WTC11 (cell line): ENCODE measurements around the gene MAML3. TPM values are rescaled to one million over a fixed set of nuclear protein-coding genes. Genes with fewer than 3 reads are reported as not detected.

Experiments used
- ATAC-seq: fragments of 200-7000 bp; cut with Tn5 transposase; 2 replicates; pipeline ENCODE4 v1.10.0; 2021; ENCODE audit warnings: mild to moderate bottlenecking, moderate library complexity
- CTCF ChIA-PET: fragments of 300-600 bp; sonication (Branson Sonifier 250); formaldehyde crosslinking; loops from one replicate; lab custom pipeline; 2021; ENCODE audit warnings: antibody characterized with exemption; lab: Charles Lee
- POLR2A ChIA-PET: fragments of 350-600 bp; sonication (Branson Sonifier 250); formaldehyde crosslinking; loops from one replicate; lab custom pipeline; 2021; ENCODE audit warnings: antibody characterized with exemption; lab: Charles Lee
- DNase-seq: peaks from one replicate; pipeline ENCODE4 v3.0.0; 2021; ENCODE audit warnings: low spot score
- H3K27ac Mint-ChIP-seq: 2 replicates; pipeline ENCODE4 v1.8.0; 2021; ENCODE audit warnings: mixed read lengths
- H3K27me3 Mint-ChIP-seq: 2 replicates; pipeline ENCODE4 v1.8.0; 2021; ENCODE audit warnings: low read depth, mild to moderate bottlenecking, moderate library complexity, mixed read lengths
- H3K36me3 Mint-ChIP-seq: 2 replicates; pipeline ENCODE4 v1.8.0; 2021; ENCODE audit warnings: mixed read lengths
- H3K4me1 Mint-ChIP-seq: 2 replicates; pipeline ENCODE4 v1.8.0; 2022; ENCODE audit warnings: mixed read lengths
- H3K4me3 Mint-ChIP-seq: 2 replicates; pipeline ENCODE4 v1.8.0; 2021; ENCODE audit warnings: mild to moderate bottlenecking, moderate library complexity, mixed read lengths
- H3K9me3 Mint-ChIP-seq: 2 replicates; pipeline ENCODE4 v1.8.0; 2021; ENCODE audit warnings: mixed read lengths
- ATF1 ChIP-seq: sonication (generic); formaldehyde crosslinking; IDR thresholded peaks from 2 replicates; pipeline ENCODE4 v1.8.1; 2023; ENCODE audit warnings: mild to moderate bottlenecking, moderate library complexity, missing genetic modification reagents
- CBFB ChIP-seq: sonication (generic); formaldehyde crosslinking; IDR thresholded peaks from 2 replicates; pipeline ENCODE4 v1.8.1; 2022; ENCODE audit warnings: mild to moderate bottlenecking, low read depth, missing genetic modification reagents
- CREM ChIP-seq: sonication (generic); formaldehyde crosslinking; IDR thresholded peaks from 2 replicates; pipeline ENCODE4 v1.8.1; 2022; ENCODE audit warnings: mild to moderate bottlenecking, missing genetic modification reagents, moderate library complexity
- ESRRA ChIP-seq: sonication (generic); formaldehyde crosslinking; IDR thresholded peaks from 2 replicates; pipeline ENCODE4 v1.8.1; 2022; ENCODE audit warnings: mild to moderate bottlenecking, missing genetic modification reagents, borderline replicate concordance
- ETV6 ChIP-seq: sonication (generic); formaldehyde crosslinking; IDR thresholded peaks from 2 replicates; pipeline ENCODE4 v1.8.1; 2022; ENCODE audit warnings: mild to moderate bottlenecking, missing genetic modification reagents
- FOXJ3 ChIP-seq: sonication (generic); formaldehyde crosslinking; IDR thresholded peaks from 2 replicates; pipeline ENCODE4 v1.9.0; 2021; ENCODE audit warnings: missing genetic modification reagents, mild to moderate bottlenecking, borderline replicate concordance
- KAT7 ChIP-seq: sonication (generic); formaldehyde crosslinking; IDR thresholded peaks from 2 replicates; pipeline ENCODE4 v1.8.1; 2023; ENCODE audit warnings: missing genetic modification reagents, mild to moderate bottlenecking, borderline replicate concordance
- MYBL2 ChIP-seq: sonication (generic); formaldehyde crosslinking; IDR thresholded peaks from 2 replicates; pipeline ENCODE4 v1.8.1; 2023; ENCODE audit warnings: mild to moderate bottlenecking, moderate library complexity, missing genetic modification reagents
- NFATC4 ChIP-seq: fragments of 250-450 bp; sonication (Bioruptor Pico); IDR thresholded peaks from 2 replicates; pipeline ENCODE4 v1.9.0; 2021; ENCODE audit warnings: mild to moderate bottlenecking
- NR2C2 ChIP-seq: sonication (generic); formaldehyde crosslinking; IDR thresholded peaks from 2 replicates; pipeline ENCODE4 v1.8.0; 2022; ENCODE audit warnings: mild to moderate bottlenecking, missing genetic modification reagents
- TEAD1 ChIP-seq: sonication (generic); formaldehyde crosslinking; IDR thresholded peaks from 2 replicates; pipeline ENCODE4 v1.8.0; 2022; ENCODE audit warnings: mild to moderate bottlenecking, missing genetic modification reagents
- TEAD4 ChIP-seq: sonication (generic); formaldehyde crosslinking; IDR thresholded peaks from 2 replicates; pipeline ENCODE4 v1.8.0; 2022; ENCODE audit warnings: mild to moderate bottlenecking, missing genetic modification reagents
- ZNF138 ChIP-seq: sonication (generic); formaldehyde crosslinking; conservative IDR thresholded peaks from 2 replicates; pipeline ENCODE4 v1.8.1; 2022; ENCODE audit warnings: mild to moderate bottlenecking, moderate library complexity, missing genetic modification reagents
- ZNF232 ChIP-seq: sonication (generic); formaldehyde crosslinking; IDR thresholded peaks from 2 replicates; pipeline ENCODE4 v1.8.0; 2022; ENCODE audit warnings: mild to moderate bottlenecking, missing genetic modification reagents
- ZNF671 ChIP-seq: fragments of 250-450 bp; sonication (Bioruptor Pico); IDR thresholded peaks from 2 replicates; pipeline ENCODE4 v1.8.0; 2021; ENCODE audit warnings: mild to moderate bottlenecking
- total RNA-seq: library from RNA; stranded (reverse); gene quantifications from 3 replicates; pipeline ENCODE4 v1.2.3, GENCODE V29; 2021
- TF ChIP-seq, protein P1 (sequence below): sonication (generic); formaldehyde crosslinking; IDR thresholded peaks from 2 replicates; pipeline ENCODE4 v1.8.1; 2022; ENCODE audit warnings: low read depth, mild to moderate bottlenecking, moderate library complexity, missing genetic modification reagents, borderline replicate concordance
- TF ChIP-seq, protein P2 (sequence below): sonication (generic); formaldehyde crosslinking; IDR thresholded peaks from 2 replicates; pipeline ENCODE4 v1.8.0; 2022; ENCODE audit warnings: mild to moderate bottlenecking, missing genetic modification reagents
- TF ChIP-seq, protein P3 (sequence below): sonication (generic); formaldehyde crosslinking; IDR thresholded peaks from 2 replicates; pipeline ENCODE4 v1.8.1; 2023; ENCODE audit warnings: mild to moderate bottlenecking, missing genetic modification reagents
- TF ChIP-seq, protein P4 (sequence below): sonication (generic); formaldehyde crosslinking; IDR thresholded peaks from 2 replicates; pipeline ENCODE4 v1.8.0; 2022; ENCODE audit warnings: missing genetic modification reagents

Gene MAML3
- total RNA-seq, 1 experiment from 2014 or later = 7.4 TPM

DNA sequence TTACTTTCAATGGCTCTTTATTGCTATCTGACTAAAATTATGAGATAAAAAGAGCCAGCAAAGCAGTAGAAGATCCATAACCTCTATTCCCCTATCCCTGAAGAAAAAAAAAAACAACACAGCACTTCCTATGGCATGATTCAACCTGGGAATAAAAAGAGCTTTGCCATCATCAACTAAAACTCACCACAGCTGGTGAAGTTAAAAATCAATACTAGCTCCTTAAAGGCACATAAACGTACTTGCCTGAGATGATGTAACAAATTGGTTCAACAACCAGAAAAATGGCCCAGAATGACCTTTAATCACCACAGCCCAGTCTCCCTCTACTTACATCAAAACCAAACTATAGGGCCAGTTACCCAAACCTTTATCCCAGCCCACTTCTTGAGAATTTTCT, 153.8 kb downstream of the MAML3 start:
- Mint-ChIP-seq H3K27me3 (no peaks in the 10 kb centered on the region; the same call in 1 of the 2 replicates), H3K27ac (no peak overlapping the region), H3K9me3 (no peaks in the 10 kb centered on the region), H3K36me3 (no peaks in the 10 kb centered on the region), H3K4me1 (peaks cover 23% of the 10 kb centered on the region), H3K4me3 (no peak overlapping the region)
- ChIA-PET POLR2A (no interaction called here), CTCF (interaction anchor here (1.0 kb wide), 1 partner anchor 12 kb away, joined by 4 read pairs; no protein-coding TSS in a partner anchor)
- ATAC-seq = no peak
- DNase-seq = no peak
- TF ChIP-seq NFATC4 (CRISPR knock-in tag) = no peak
- no peak for TF ChIP-seq MYBL2 (CRISPR knock-in tag)
- TF ChIP-seq, protein P1, sequence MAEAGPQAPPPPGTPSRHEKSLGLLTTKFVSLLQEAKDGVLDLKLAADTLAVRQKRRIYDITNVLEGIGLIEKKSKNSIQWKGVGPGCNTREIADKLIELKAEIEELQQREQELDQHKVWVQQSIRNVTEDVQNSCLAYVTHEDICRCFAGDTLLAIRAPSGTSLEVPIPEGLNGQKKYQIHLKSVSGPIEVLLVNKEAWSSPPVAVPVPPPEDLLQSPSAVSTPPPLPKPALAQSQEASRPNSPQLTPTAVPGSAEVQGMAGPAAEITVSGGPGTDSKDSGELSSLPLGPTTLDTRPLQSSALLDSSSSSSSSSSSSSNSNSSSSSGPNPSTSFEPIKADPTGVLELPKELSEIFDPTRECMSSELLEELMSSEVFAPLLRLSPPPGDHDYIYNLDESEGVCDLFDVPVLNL (CRISPR knock-in tag) = no peak
- TF ChIP-seq, protein P2, sequence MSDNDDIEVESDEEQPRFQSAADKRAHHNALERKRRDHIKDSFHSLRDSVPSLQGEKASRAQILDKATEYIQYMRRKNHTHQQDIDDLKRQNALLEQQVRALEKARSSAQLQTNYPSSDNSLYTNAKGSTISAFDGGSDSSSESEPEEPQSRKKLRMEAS = no peak
- no peak for TF ChIP-seq NR2C2
- TF ChIP-seq FOXJ3 = no peak
- TF ChIP-seq, protein P3, sequence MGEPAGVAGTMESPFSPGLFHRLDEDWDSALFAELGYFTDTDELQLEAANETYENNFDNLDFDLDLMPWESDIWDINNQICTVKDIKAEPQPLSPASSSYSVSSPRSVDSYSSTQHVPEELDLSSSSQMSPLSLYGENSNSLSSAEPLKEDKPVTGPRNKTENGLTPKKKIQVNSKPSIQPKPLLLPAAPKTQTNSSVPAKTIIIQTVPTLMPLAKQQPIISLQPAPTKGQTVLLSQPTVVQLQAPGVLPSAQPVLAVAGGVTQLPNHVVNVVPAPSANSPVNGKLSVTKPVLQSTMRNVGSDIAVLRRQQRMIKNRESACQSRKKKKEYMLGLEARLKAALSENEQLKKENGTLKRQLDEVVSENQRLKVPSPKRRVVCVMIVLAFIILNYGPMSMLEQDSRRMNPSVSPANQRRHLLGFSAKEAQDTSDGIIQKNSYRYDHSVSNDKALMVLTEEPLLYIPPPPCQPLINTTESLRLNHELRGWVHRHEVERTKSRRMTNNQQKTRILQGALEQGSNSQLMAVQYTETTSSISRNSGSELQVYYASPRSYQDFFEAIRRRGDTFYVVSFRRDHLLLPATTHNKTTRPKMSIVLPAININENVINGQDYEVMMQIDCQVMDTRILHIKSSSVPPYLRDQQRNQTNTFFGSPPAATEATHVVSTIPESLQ (CRISPR knock-in tag) = no peak
- TF ChIP-seq ATF1 (CRISPR knock-in tag) = no peak
- TF ChIP-seq ZNF671 (CRISPR knock-in tag) = no peak
- TF ChIP-seq, protein P4, sequence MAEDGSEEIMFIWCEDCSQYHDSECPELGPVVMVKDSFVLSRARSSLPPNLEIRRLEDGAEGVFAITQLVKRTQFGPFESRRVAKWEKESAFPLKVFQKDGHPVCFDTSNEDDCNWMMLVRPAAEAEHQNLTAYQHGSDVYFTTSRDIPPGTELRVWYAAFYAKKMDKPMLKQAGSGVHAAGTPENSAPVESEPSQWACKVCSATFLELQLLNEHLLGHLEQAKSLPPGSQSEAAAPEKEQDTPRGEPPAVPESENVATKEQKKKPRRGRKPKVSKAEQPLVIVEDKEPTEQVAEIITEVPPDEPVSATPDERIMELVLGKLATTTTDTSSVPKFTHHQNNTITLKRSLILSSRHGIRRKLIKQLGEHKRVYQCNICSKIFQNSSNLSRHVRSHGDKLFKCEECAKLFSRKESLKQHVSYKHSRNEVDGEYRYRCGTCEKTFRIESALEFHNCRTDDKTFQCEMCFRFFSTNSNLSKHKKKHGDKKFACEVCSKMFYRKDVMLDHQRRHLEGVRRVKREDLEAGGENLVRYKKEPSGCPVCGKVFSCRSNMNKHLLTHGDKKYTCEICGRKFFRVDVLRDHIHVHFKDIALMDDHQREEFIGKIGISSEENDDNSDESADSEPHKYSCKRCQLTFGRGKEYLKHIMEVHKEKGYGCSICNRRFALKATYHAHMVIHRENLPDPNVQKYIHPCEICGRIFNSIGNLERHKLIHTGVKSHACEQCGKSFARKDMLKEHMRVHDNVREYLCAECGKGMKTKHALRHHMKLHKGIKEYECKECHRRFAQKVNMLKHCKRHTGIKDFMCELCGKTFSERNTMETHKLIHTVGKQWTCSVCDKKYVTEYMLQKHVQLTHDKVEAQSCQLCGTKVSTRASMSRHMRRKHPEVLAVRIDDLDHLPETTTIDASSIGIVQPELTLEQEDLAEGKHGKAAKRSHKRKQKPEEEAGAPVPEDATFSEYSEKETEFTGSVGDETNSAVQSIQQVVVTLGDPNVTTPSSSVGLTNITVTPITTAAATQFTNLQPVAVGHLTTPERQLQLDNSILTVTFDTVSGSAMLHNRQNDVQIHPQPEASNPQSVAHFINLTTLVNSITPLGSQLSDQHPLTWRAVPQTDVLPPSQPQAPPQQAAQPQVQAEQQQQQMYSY = no peak
- TF ChIP-seq TEAD4 = no peak
- TF ChIP-seq CBFB = no peak
- TF ChIP-seq ESRRA (CRISPR knock-in tag) = no peak
- TF ChIP-seq ZNF232 (CRISPR knock-in tag) = no peak
- TF ChIP-seq CREM (CRISPR knock-in tag) = no peak
- TF ChIP-seq KAT7 (CRISPR knock-in tag) = no peak

DNA sequence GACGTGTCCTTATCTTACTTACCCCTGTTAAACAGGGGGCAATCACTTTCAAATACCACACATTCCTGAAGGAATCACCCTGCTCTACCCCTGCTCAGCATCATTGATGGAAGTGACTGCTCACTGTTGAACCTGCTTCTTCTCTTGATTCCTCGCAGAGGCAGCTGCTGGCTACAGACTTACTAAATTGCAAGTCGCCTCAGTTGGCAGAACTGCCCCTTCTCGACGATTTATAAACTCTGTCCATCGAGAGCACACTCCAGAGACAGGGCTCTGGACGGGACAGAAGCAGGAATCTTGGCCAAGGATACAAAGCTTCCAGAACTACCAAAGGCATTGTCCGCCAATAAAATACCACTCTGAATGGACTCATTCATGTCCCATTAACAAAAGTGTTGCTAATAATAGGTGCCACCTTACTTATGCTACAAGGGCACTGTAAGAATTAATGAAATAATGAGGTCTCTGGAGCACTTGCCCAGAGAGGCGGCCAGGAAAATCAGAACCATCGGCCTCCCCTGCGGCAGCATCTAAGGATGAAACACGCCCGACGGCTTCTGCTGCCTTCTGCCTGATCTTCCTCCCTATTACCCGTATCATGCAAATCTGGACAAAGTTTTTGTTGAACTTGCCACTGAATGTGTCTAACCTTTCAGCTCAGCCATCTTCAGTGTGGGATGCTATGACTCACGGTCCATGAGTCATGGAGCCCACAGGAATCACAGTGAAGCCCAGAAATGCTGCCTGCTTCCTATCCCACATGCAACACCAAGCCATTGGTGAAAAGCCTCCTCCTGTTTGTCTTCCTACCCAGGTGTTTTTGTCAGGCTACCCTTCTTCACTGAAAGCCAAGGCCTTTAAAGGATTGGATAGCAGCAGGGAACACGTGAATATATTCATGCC, 164.9 kb downstream of the MAML3 start:
- no peak for DNase-seq
- Mint-ChIP-seq H3K4me3 (no peak overlapping the region), H3K27ac (peak overlapping the region; percentile 91), H3K27me3 (no peaks in the 10 kb centered on the region), H3K36me3 (no peaks in the 10 kb centered on the region), H3K9me3 (no peaks in the 10 kb centered on the region), H3K4me1 (peaks cover 24% of the 10 kb centered on the region)
- CTCF ChIA-PET = no interaction called here
- TF ChIP-seq ATF1 (CRISPR knock-in tag) = no peak
- TF ChIP-seq ZNF138 (CRISPR knock-in tag) = no peak
- no peak for TF ChIP-seq ETV6
- peak; percentile 32; the same call in 1 of the 2 replicates for TF ChIP-seq TEAD1 (CRISPR knock-in tag)
- POLR2A ChIA-PET = no interaction called here
- peak; percentile 97 for ATAC-seq
